ENCODE results near the gene ELMO2.

DNA sequence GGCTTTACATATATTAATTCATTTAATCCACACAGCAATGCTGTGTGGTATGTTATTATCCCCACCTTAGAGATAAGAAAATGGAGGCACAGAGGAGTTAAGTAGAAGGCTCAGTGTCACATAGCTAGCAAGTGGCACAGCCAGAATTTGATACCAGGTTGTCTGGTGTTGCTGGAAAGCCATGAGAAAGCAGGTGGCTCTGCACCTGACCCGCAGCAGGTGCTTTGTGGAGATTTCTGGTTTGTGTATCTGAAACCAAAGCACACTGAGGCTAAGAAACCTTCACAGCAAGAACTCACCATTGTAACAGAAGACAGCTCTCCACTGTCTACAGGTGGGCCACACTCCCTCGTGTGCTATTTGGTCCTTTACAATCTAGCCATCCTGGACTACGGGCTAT is 7.5 kb downstream of the ELMO2 start:
- TF ChIP-seq EP300 (IDR thresholded peaks at IDR 0.05) (no peak), POLR2A (IDR thresholded peaks at IDR 0.05) (no peak)

All from upper lobe of left lung (tissue), 4 donors.